ENCODE data around the gene FBXO46. TPM values are rescaled to one million over a fixed set of nuclear protein-coding genes. Genes with fewer than 3 reads are reported as not detected.

FBXO46 gene
- total and polyA plus RNA-seq, 10 of the 15 experiments (the other 5 are each of a cell fraction or from before 2014, with no cell fraction given) = 2.5 to 61.5 (median 13.7) TPM

- DNase-seq (ENCODE audit: low read depth, low spot score) (no peak), ATAC-seq (no peak), FAIRE-seq (no peak)
- Histone ChIP-seq H3K27ac (ENCODE audit: control insufficient read depth, insufficient read depth) (no peak overlapping the region), H3K27me3 (replicated peaks in 1 of 2; ENCODE audit: control insufficient read depth in 2 of 2, insufficient read depth in 2 of 2, low read length in 1 of 2) (no peaks in the 10 kb centered on the region), H3K4me3 (no peak overlapping the region), H4K20me1 (ENCODE audit: control insufficient read depth, insufficient read depth) (no peaks in the 10 kb centered on the region), H3K4me2 (ENCODE audit: control insufficient read depth, insufficient read depth) (no peak overlapping the region), H2AFZ (ENCODE audit: control insufficient read depth, low read depth, low read length) (no peak overlapping the region), H3K9ac (ENCODE audit: control insufficient read depth, insufficient read depth, low read length) (no peak overlapping the region; the same call in 1 of the 2 replicates), H3K79me2 (ENCODE audit: control insufficient read depth, insufficient read depth, low read length) (no peaks in the 10 kb centered on the region), H3K9me3 (replicated peaks; ENCODE audit: control insufficient read depth, insufficient read depth, low read length) (no peaks in the 10 kb centered on the region), H3K4me1 (ENCODE audit: control insufficient read depth, insufficient read depth, low read length) (peaks cover 11% of the 10 kb centered on the region), H3K36me3 (ENCODE audit: control insufficient read depth in 2 of 2, insufficient read depth in 2 of 2, low read length in 1 of 2) (no peaks in the 10 kb centered on the region)
- SMC1A ChIA-PET (ENCODE audit: uncharacterized antibody, unreplicated experiment) = no interaction called here
- POLR2A ChIA-PET = no interaction called here
- in situ Hi-C loops (cut with MboI) (no loop called here), intact Hi-C loops (cut with micrococcal nuclease; ENCODE audit: unreplicated experiment) (no loop called here)
- CTCF ChIA-PET = interaction anchor here (1.2 to 1.3 kb wide), 2 partner anchors 15 to 61 kb away, joined by 3 to 4 read pairs; no protein-coding TSS in a partner anchor
- TF ChIP-seq ZNF622 (IDR thresholded peaks at IDR 0.05) = no peak
- TF ChIP-seq POLR2A (IDR thresholded peaks at IDR 0.05; ENCODE audit: low read depth, low read length) = 0 out of 2 replicates have a peak, but pooled peaks have one; percentile 19
- 91% methylated on average over 28 of the region's 28 CpGs for WGBS (ENCODE audit: insufficient coverage, insufficient replicate concordance, low lambda C conversion rate, missing lambda C conversion rate)
- RAD21 ChIA-PET (ENCODE audit: unreplicated experiment) = no interaction called here
- BruUV-seq (replicated peaks) = no TSS peak
Observed at GRCh38 chr19:45778010-45778661, 47.4 kb upstream of the FBXO46 start.

DNA sequence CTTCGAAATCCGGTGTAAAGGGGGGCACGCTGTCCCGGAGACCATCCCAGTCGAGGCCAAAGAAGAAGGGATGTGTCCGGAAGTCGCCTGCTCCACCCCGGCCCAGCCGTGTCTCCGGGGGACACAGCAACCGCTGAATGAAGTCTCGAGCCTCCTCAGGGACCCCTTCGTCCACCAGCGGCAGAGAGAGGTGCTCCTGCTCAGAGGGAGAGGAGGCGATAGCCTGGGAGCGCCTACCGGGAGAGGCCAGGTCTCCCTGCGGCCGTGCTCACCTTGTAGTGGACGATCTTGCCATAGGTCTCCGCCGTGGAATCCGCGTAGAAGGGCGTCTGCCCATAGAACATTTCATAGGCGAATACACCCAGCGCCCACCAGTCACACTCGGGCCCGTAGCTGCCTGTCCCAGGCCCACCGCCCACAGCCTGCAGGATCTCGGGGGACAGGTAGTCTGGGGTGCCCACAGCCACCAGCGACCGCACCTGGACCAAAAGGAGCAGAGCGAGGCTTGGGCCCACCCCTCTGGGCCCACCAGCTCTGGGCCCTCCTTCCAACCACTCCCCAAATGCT is 46.8 kb upstream of the FBXO46 start:
- Histone ChIP-seq H3K4me1 (ENCODE audit: control insufficient read depth, insufficient read depth, low read length) (peaks cover 11% of the 10 kb centered on the region), H4K20me1 (ENCODE audit: control insufficient read depth, insufficient read depth) (no peaks in the 10 kb centered on the region), H3K4me3 (no peak overlapping the region), H3K27ac (ENCODE audit: control insufficient read depth, insufficient read depth) (no peak overlapping the region), H3K79me2 (ENCODE audit: control insufficient read depth, insufficient read depth, low read length) (no peaks in the 10 kb centered on the region), H3K36me3 (ENCODE audit: control insufficient read depth in 2 of 2, insufficient read depth in 2 of 2, low read length in 1 of 2) (no peaks in the 10 kb centered on the region), H3K9ac (ENCODE audit: control insufficient read depth, insufficient read depth, low read length) (no peak overlapping the region), H2AFZ (ENCODE audit: control insufficient read depth, low read depth, low read length) (no peak overlapping the region), H3K27me3 (replicated peaks in 1 of 2; ENCODE audit: control insufficient read depth in 2 of 2, insufficient read depth in 2 of 2, low read length in 1 of 2) (no peaks in the 10 kb centered on the region), H3K9me3 (replicated peaks; ENCODE audit: control insufficient read depth, insufficient read depth, low read length) (no peaks in the 10 kb centered on the region), H3K4me2 (ENCODE audit: control insufficient read depth, insufficient read depth) (no peak overlapping the region)
- ATAC-seq = no peak
- no peak for DNase-seq (ENCODE audit: low read depth, low spot score)
- FAIRE-seq = no peak
- ChIA-PET CTCF (no interaction called here), RAD21 (ENCODE audit: unreplicated experiment) (no interaction called here), POLR2A (no interaction called here), SMC1A (ENCODE audit: uncharacterized antibody, unreplicated experiment) (no interaction called here)
- BruUV-seq (replicated peaks) = no TSS peak
- in situ Hi-C loops (cut with MboI) = no loop called here
- intact Hi-C loops (cut with micrococcal nuclease; ENCODE audit: unreplicated experiment) = no loop called here
- WGBS (ENCODE audit: insufficient coverage, insufficient replicate concordance, low lambda C conversion rate, missing lambda C conversion rate) = 97% methylated on average over 34 of the region's 34 CpGs
- TF ChIP-seq BACH1 (IDR thresholded peaks at IDR 0.05; ENCODE audit: borderline replicate concordance) (no peak), RAD21 (IDR thresholded peaks at IDR 0.05; ENCODE audit: insufficient read depth, low read depth, low read length) (no peak), NFIC (IDR thresholded peaks at IDR 0.05; ENCODE audit: low read depth, low read length) (no peak), CTCF (IDR thresholded peaks at IDR 0.05 in 2 of 3, conservative IDR thresholded peaks at IDR 0.05 in 1 of 3; ENCODE audit: control insufficient read depth in 2 of 3, extremely low read depth in 1 of 3, insufficient read depth in 1 of 3, low read depth in 3 of 3, low read length in 3 of 3) (no peak), PBX3 (IDR thresholded peaks at IDR 0.05; ENCODE audit: insufficient replicate concordance, low read depth, low read length) (no peak), HSF1 (IDR thresholded peaks at IDR 0.05; ENCODE audit: low read depth, low read length) (no peak), POLR2AphosphoS5 (IDR thresholded peaks at IDR 0.05; ENCODE audit: low read length) (no peak), SREBF2 (IDR thresholded peaks at IDR 0.05; ENCODE audit: low read length) (no peak), SMARCA5 (IDR thresholded peaks at IDR 0.05) (no peak)
